Glutamatergic neuron (in vitro differentiated cells): Measurements from ENCODE around the gene E2F6. TPM values are rescaled to one million over a fixed set of nuclear protein-coding genes. Genes with fewer than 3 reads are reported as not detected.

ENCODE experiments used
- DNase-seq: peaks from one replicate; pipeline ENCODE4 v3.0.0; 2022
- H3K27ac Mint-ChIP-seq: one replicate; pipeline ENCODE4 v1.8.0; 2020; ENCODE audit warnings: mild to moderate bottlenecking, mixed read lengths, inconsistent platforms; ENCODE audit not compliant: unreplicated experiment
- H3K27me3 Mint-ChIP-seq: one replicate; pipeline ENCODE4 v1.8.0; 2020; ENCODE audit warnings: mild to moderate bottlenecking, moderate library complexity, mixed read lengths, inconsistent platforms; ENCODE audit not compliant: unreplicated experiment
- H3K36me3 Mint-ChIP-seq: one replicate; pipeline ENCODE4 v1.8.0; 2020; ENCODE audit warnings: mild to moderate bottlenecking, mixed read lengths, inconsistent platforms; ENCODE audit not compliant: unreplicated experiment
- H3K4me1 Mint-ChIP-seq: one replicate; pipeline ENCODE4 v1.8.0; 2020; ENCODE audit warnings: mild to moderate bottlenecking, low read depth, mixed read lengths, inconsistent platforms; ENCODE audit not compliant: unreplicated experiment
- H3K4me3 Mint-ChIP-seq: one replicate; pipeline ENCODE4 v1.8.0; 2020; ENCODE audit warnings: mild to moderate bottlenecking, mixed read lengths, inconsistent platforms; ENCODE audit not compliant: unreplicated experiment
- H3K9me3 Mint-ChIP-seq: one replicate; pipeline ENCODE4 v1.8.0; 2020; ENCODE audit warnings: mild to moderate bottlenecking, moderate library complexity, mixed read lengths, inconsistent platforms; ENCODE audit not compliant: unreplicated experiment
- total RNA-seq: library from RNA; stranded (reverse); fragmentation: NEBNext Ultra II Directional; extraction: Animal tissue kit (Norgen Biotek cat#: 25700); gene quantifications from one replicate; pipeline ENCODE4 v1.2.1, GENCODE V29; 2021; ENCODE audit not compliant: unreplicated experiment
- TF ChIP-seq, protein P1 (sequence below): fragments of 200-600 bp; sonication (generic); IDR thresholded peaks from one replicate; pipeline ENCODE4 v1.5.0; 2021; ENCODE audit not compliant: partially characterized antibody, unreplicated experiment

Gene E2F6
- total RNA-seq, 1 donor from 2014 or later = 22.1 TPM

- Mint-ChIP-seq H3K4me3 (no peak overlapping the region), H3K27me3 (peaks cover 3% of the 10 kb centered on the region), H3K9me3 (peaks cover 2% of the 10 kb centered on the region), H3K36me3 (peaks cover 33% of the 10 kb centered on the region), H3K4me1 (no peaks in the 10 kb centered on the region), H3K27ac (no peak overlapping the region)
- TF ChIP-seq, protein P1, sequence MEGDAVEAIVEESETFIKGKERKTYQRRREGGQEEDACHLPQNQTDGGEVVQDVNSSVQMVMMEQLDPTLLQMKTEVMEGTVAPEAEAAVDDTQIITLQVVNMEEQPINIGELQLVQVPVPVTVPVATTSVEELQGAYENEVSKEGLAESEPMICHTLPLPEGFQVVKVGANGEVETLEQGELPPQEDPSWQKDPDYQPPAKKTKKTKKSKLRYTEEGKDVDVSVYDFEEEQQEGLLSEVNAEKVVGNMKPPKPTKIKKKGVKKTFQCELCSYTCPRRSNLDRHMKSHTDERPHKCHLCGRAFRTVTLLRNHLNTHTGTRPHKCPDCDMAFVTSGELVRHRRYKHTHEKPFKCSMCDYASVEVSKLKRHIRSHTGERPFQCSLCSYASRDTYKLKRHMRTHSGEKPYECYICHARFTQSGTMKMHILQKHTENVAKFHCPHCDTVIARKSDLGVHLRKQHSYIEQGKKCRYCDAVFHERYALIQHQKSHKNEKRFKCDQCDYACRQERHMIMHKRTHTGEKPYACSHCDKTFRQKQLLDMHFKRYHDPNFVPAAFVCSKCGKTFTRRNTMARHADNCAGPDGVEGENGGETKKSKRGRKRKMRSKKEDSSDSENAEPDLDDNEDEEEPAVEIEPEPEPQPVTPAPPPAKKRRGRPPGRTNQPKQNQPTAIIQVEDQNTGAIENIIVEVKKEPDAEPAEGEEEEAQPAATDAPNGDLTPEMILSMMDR = no peak
- DNase-seq = no peak
Measured at GRCh38 chr2:11437602-11438001, 28.4 kb downstream of the E2F6 start.

DNA sequence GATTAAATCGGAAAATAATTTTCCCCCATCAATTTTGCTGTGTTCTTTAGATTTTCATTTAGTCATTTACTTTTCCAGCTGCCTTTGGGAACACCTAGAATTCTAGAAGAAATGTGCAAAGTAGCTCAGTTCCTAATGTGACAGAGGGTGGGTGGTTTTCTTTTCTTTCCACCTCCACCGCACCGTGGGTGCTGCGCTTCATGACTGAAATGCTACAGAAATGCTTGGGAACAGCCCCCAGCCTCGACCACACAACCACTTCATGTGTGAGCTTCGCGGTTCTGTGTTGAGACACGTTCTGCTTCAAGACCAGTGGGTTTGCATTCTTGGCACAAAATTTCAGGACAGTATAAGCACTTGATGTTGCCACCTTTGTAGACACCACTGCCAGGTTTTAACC, 30.9 kb downstream of the E2F6 start:
- Mint-ChIP-seq H3K9me3 (peaks cover 4% of the 10 kb centered on the region), H3K27me3 (peaks cover 4% of the 10 kb centered on the region), H3K36me3 (peaks cover 24% of the 10 kb centered on the region), H3K27ac (no peak overlapping the region), H3K4me3 (no peak overlapping the region), H3K4me1 (no peaks in the 10 kb centered on the region)
- TF ChIP-seq, protein P1 = no peak
- DNase-seq = no peak

- TF ChIP-seq, protein P1 = no peak
- Mint-ChIP-seq H3K4me3 (no peak overlapping the region), H3K27me3 (peaks cover 3% of the 10 kb centered on the region), H3K36me3 (peaks cover 18% of the 10 kb centered on the region), H3K4me1 (no peaks in the 10 kb centered on the region), H3K9me3 (peaks cover 4% of the 10 kb centered on the region), H3K27ac (no peak overlapping the region)
- DNase-seq = no peak
Measured at GRCh38 chr2:11434443-11434842, 31.5 kb downstream of the E2F6 start.

DNA sequence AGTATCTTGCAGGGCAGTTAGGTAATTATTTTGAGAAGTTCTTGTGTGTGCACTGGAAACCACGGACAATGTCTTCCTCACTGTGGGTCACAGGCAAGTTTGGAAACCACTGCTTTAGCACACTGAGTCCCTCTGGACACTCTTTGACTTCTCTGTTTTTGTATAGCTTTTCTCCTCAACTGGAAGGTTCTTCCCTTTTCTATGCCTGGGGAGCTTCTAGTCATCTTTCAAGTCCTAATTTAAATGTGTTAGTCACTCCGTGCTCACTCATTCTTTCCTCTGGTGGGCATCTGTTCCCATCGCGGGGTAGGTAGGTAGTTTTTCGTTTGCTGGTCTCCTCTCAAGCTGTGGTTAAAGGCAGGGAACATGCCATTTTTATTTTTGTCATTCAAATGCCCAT, 32.1 kb downstream of the E2F6 start:
- H3K4me3 Mint-ChIP-seq = no peak overlapping the region
- no peak overlapping the region for H3K27ac Mint-ChIP-seq
- H3K4me1 Mint-ChIP-seq = no peaks in the 10 kb centered on the region
- H3K36me3 Mint-ChIP-seq = peaks cover 18% of the 10 kb centered on the region
- DNase-seq = no peak
- H3K27me3 Mint-ChIP-seq = peaks cover 3% of the 10 kb centered on the region
- H3K9me3 Mint-ChIP-seq = peaks cover 4% of the 10 kb centered on the region
- TF ChIP-seq, protein P1 = no peak

DNA sequence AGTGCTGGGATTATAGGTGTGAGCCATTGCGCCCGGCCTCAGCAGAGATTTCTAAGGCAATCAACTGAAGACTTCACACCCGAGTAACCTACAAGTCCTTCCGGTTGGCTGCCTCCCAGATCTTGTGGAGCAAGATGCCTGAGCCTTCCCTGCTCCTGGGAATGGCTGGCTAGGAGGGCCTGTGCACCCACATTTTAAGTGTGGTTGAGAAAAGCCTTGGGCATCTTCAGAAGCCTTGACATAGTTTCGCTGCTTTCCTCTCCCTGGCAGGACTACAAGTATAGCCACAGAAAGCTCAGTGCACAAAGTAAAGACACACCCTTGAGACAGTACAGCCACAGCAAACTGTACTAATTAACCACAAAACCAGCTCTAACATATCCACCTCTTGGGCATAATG, 35.2 kb downstream of the E2F6 start:
- peaks cover 2% of the 10 kb centered on the region for H3K9me3 Mint-ChIP-seq
- DNase-seq = no peak
- peaks cover 3% of the 10 kb centered on the region for H3K27me3 Mint-ChIP-seq
- TF ChIP-seq, protein P1 = no peak
- no peak overlapping the region for H3K4me3 Mint-ChIP-seq
- H3K27ac Mint-ChIP-seq = no peak overlapping the region
- H3K4me1 Mint-ChIP-seq = no peaks in the 10 kb centered on the region
- peaks cover 13% of the 10 kb centered on the region for H3K36me3 Mint-ChIP-seq
